WTC11 (cell line): ENCODE data around the gene BABAM2. TPM values are rescaled to one million over a fixed set of nuclear protein-coding genes. Genes with fewer than 3 reads are reported as not detected.
"Not testable (repeated sequence)": the region's sequence is repeated elsewhere in the genome, so short reads cannot be mapped to it uniquely, and the experiment has no call there.

Source experiments
- ATAC-seq: fragments of 200-7000 bp; cut with Tn5 transposase; 2 replicates; pipeline ENCODE4 v1.10.0; 2021; ENCODE audit warnings: mild to moderate bottlenecking, moderate library complexity
- CTCF ChIA-PET: fragments of 300-600 bp; sonication (Branson Sonifier 250); formaldehyde crosslinking; loops from one replicate; lab custom pipeline; 2021; ENCODE audit warnings: antibody characterized with exemption; lab: Charles Lee
- POLR2A ChIA-PET: fragments of 350-600 bp; sonication (Branson Sonifier 250); formaldehyde crosslinking; loops from one replicate; lab custom pipeline; 2021; ENCODE audit warnings: antibody characterized with exemption; lab: Charles Lee
- DNase-seq: peaks from one replicate; pipeline ENCODE4 v3.0.0; 2021; ENCODE audit warnings: low spot score
- H3K27ac Mint-ChIP-seq: 2 replicates; pipeline ENCODE4 v1.8.0; 2021; ENCODE audit warnings: mixed read lengths
- H3K27me3 Mint-ChIP-seq: 2 replicates; pipeline ENCODE4 v1.8.0; 2021; ENCODE audit warnings: low read depth, mild to moderate bottlenecking, moderate library complexity, mixed read lengths
- H3K36me3 Mint-ChIP-seq: 2 replicates; pipeline ENCODE4 v1.8.0; 2021; ENCODE audit warnings: mixed read lengths
- H3K4me1 Mint-ChIP-seq: 2 replicates; pipeline ENCODE4 v1.8.0; 2022; ENCODE audit warnings: mixed read lengths
- H3K4me3 Mint-ChIP-seq: 2 replicates; pipeline ENCODE4 v1.8.0; 2021; ENCODE audit warnings: mild to moderate bottlenecking, moderate library complexity, mixed read lengths
- H3K9me3 Mint-ChIP-seq: 2 replicates; pipeline ENCODE4 v1.8.0; 2021; ENCODE audit warnings: mixed read lengths
- CREB1 ChIP-seq: sonication (generic); formaldehyde crosslinking; IDR thresholded peaks from 2 replicates; pipeline ENCODE4 v1.8.0; 2023; ENCODE audit warnings: mild to moderate bottlenecking, missing genetic modification reagents
- CREM ChIP-seq: sonication (generic); formaldehyde crosslinking; IDR thresholded peaks from 2 replicates; pipeline ENCODE4 v1.8.1; 2022; ENCODE audit warnings: mild to moderate bottlenecking, missing genetic modification reagents, moderate library complexity
- E2F1 ChIP-seq: sonication (generic); formaldehyde crosslinking; IDR thresholded peaks from 2 replicates; pipeline ENCODE4 v1.8.0; 2022; ENCODE audit warnings: mild to moderate bottlenecking, missing genetic modification reagents
- E2F5 ChIP-seq: sonication (generic); formaldehyde crosslinking; IDR thresholded peaks from 2 replicates; pipeline ENCODE4 v1.8.1; 2022; ENCODE audit warnings: mild to moderate bottlenecking, moderate library complexity, missing genetic modification reagents
- EMX1 ChIP-seq: fragments of 250-450 bp; sonication (Bioruptor Pico); IDR thresholded peaks from 2 replicates; pipeline ENCODE4 v1.8.0; 2021; ENCODE audit warnings: mild to moderate bottlenecking
- IRF2 ChIP-seq: sonication (generic); formaldehyde crosslinking; IDR thresholded peaks from 2 replicates; pipeline ENCODE4 v1.8.0; 2022; ENCODE audit warnings: low read depth, missing genetic modification reagents, borderline replicate concordance
- MYBL2 ChIP-seq: sonication (generic); formaldehyde crosslinking; IDR thresholded peaks from 2 replicates; pipeline ENCODE4 v1.8.1; 2023; ENCODE audit warnings: mild to moderate bottlenecking, moderate library complexity, missing genetic modification reagents
- NFE2L1 ChIP-seq: sonication (generic); formaldehyde crosslinking; IDR thresholded peaks from 2 replicates; pipeline ENCODE4 v1.8.1; 2023; ENCODE audit warnings: missing genetic modification reagents
- NR2C2 ChIP-seq: sonication (generic); formaldehyde crosslinking; IDR thresholded peaks from 2 replicates; pipeline ENCODE4 v1.8.0; 2022; ENCODE audit warnings: mild to moderate bottlenecking, missing genetic modification reagents
- PRRX2 ChIP-seq: fragments of 250-450 bp; sonication (Bioruptor Pico); IDR thresholded peaks from 2 replicates; pipeline ENCODE4 v1.8.0; 2021; ENCODE audit warnings: mild to moderate bottlenecking
- SMAD4 ChIP-seq: sonication (generic); formaldehyde crosslinking; IDR thresholded peaks from 2 replicates; pipeline ENCODE4 v1.8.0; 2022; ENCODE audit warnings: mild to moderate bottlenecking, missing genetic modification reagents
- STAT6 ChIP-seq: sonication (generic); formaldehyde crosslinking; conservative IDR thresholded peaks from 2 replicates; pipeline ENCODE4 v1.8.1; 2023; ENCODE audit warnings: mild to moderate bottlenecking, low read depth, missing genetic modification reagents, moderate library complexity
- TP53 ChIP-seq: sonication (generic); formaldehyde crosslinking; IDR thresholded peaks from 2 replicates; pipeline ENCODE4 v1.8.1; 2023; ENCODE audit warnings: mild to moderate bottlenecking, missing genetic modification reagents
- USF2 ChIP-seq: sonication (generic); formaldehyde crosslinking; IDR thresholded peaks from 2 replicates; pipeline ENCODE4 v1.8.1; 2023; ENCODE audit warnings: mild to moderate bottlenecking, missing genetic modification reagents, moderate library complexity
- ZNF219 ChIP-seq: sonication (generic); formaldehyde crosslinking; IDR thresholded peaks from 2 replicates; pipeline ENCODE4 v1.8.0; 2023; ENCODE audit warnings: missing genetic modification reagents, mild to moderate bottlenecking, borderline replicate concordance
- ZNF512 ChIP-seq: sonication (generic); formaldehyde crosslinking; IDR thresholded peaks from 2 replicates; pipeline ENCODE4 v1.8.1; 2022; ENCODE audit warnings: missing genetic modification reagents, borderline replicate concordance
- total RNA-seq: library from RNA; stranded (reverse); gene quantifications from 3 replicates; pipeline ENCODE4 v1.2.3, GENCODE V29; 2021
- TF ChIP-seq, protein P1 (sequence below): sonication (generic); formaldehyde crosslinking; IDR thresholded peaks from 2 replicates; pipeline ENCODE4 v1.8.0; 2022; ENCODE audit warnings: mild to moderate bottlenecking, missing genetic modification reagents
- TF ChIP-seq, protein P2 (sequence below): sonication (generic); formaldehyde crosslinking; IDR thresholded peaks from 2 replicates; pipeline ENCODE4 v1.8.1; 2022; ENCODE audit warnings: low read depth, mild to moderate bottlenecking, moderate library complexity, missing genetic modification reagents, borderline replicate concordance
- TF ChIP-seq, protein P3 (sequence below): sonication (generic); formaldehyde crosslinking; IDR thresholded peaks from 2 replicates; pipeline ENCODE4 v1.8.1; 2023; ENCODE audit warnings: mild to moderate bottlenecking, moderate library complexity, missing genetic modification reagents

The BABAM2 gene
- total RNA-seq, 1 experiment from 2014 or later = 16.5 TPM

DNA sequence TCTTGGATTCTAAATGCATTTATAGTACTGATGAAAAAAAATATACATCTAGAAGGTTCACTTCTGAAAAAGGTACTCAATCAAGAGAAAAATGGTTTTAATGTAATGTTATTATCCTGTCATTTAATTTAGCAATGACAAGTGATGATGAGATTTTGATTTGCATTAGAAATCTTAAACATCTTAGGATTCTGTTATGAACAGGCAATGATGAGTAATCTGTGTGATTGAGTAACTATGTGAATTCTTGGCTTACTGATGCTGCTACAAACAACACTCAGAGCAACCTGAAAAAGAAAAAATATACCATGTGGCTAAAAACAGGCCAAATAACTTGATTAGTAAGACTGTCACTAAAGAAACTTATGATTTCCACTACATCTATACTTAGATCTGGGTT, 30.4 kb upstream of the BABAM2 start:
- H3K4me1 Mint-ChIP-seq = no peaks in the 10 kb centered on the region
- ChIA-PET POLR2A (no interaction called here), CTCF (interaction anchor here (0.7 kb wide), 1 partner anchor 176 kb away, joined by 3 read pairs; no protein-coding TSS in a partner anchor)
- H3K4me3 Mint-ChIP-seq = no peak overlapping the region
- ATAC-seq = no peak
- TF ChIP-seq MYBL2 (CRISPR knock-in tag) = no peak
- TF ChIP-seq, protein P1, sequence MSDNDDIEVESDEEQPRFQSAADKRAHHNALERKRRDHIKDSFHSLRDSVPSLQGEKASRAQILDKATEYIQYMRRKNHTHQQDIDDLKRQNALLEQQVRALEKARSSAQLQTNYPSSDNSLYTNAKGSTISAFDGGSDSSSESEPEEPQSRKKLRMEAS (CRISPR knock-in tag) = no peak
- no peak for TF ChIP-seq IRF2
- H3K27ac Mint-ChIP-seq = no peak overlapping the region
- peaks cover 3% of the 10 kb centered on the region; the same call in 1 of the 2 replicates for H3K36me3 Mint-ChIP-seq
- DNase-seq = no peak
- peaks cover 64% of the 10 kb centered on the region for H3K27me3 Mint-ChIP-seq
- H3K9me3 Mint-ChIP-seq = peaks cover 33% of the 10 kb centered on the region

DNA sequence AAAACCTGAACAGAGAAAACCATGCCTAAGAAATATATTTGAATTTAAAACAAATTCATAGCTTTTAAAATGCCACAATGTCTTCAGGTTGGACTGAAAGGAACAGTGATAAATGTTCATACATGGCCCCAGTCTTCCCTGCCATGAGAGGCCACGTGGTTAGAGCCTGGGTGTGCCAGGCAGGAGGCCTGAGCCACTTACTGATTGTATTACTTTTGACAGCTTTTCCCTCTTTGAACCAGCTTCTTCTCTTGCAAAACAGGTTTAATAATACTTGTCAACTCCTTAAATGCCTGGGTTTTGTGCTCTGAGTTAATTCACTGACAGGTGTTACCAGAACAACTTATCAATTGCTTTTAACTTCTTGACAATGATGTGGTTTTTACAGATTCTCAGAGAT, 27.4 kb upstream of the BABAM2 start:
- CTCF ChIA-PET = interaction anchor here (0.7 kb wide), 1 partner anchor 140 kb away, joined by 4 read pairs; no protein-coding TSS in a partner anchor
- DNase-seq = no peak
- H3K36me3 Mint-ChIP-seq = no peaks in the 10 kb centered on the region

GRCh38 chr2:27863955-27864354, 26.6 kb upstream of the BABAM2 start:
- POLR2A ChIA-PET, ATAC-seq, H3K36me3 Mint-ChIP-seq, DNase-seq, H3K4me3 Mint-ChIP-seq, H3K27ac Mint-ChIP-seq, H3K9me3 Mint-ChIP-seq, CTCF ChIA-PET, H3K4me1 Mint-ChIP-seq: not testable (repeated sequence)
- peaks cover 68% of the 10 kb centered on the region for H3K27me3 Mint-ChIP-seq

More for the DNA sequence above, 27.4 kb upstream of the BABAM2 start:
- Mint-ChIP-seq H3K4me3 (no peak overlapping the region), H3K27ac (no peak overlapping the region), H3K9me3 (peaks cover 4% of the 10 kb centered on the region)
- no peak for ATAC-seq
- POLR2A ChIA-PET = no interaction called here
- no peak for TF ChIP-seq ZNF512
- no peak for TF ChIP-seq NR2C2 (CRISPR knock-in tag)
- TF ChIP-seq EMX1 (CRISPR knock-in tag) = no peak
- TF ChIP-seq, all 79 proteins: peak for 0
- Mint-ChIP-seq H3K27me3 (peaks cover 75% of the 10 kb centered on the region), H3K4me1 (no peaks in the 10 kb centered on the region)

DNA sequence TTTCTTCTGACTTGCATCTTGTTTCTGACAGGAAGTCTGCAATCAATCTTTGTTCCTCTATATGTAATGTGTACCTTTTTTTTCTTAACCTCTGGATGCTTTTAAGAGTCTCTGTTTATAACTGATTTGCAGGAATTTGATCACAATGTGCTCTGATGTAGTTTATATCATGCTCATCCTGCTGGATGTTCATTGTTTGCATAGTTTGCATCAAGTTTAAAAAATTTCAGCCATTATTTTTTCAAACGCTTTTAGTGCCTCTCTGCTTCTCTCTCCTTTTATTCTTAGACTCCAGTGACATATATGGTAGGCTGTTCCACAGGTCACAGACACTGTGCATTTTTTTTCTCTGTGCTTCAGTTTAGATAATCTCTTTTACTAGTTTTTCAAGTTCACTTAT, 24.3 kb upstream of the BABAM2 start:
- DNase-seq (no peak), ATAC-seq (no peak)
- no peak overlapping the region for H3K4me3 Mint-ChIP-seq
- no peaks in the 10 kb centered on the region for H3K36me3 Mint-ChIP-seq
- peaks cover 55% of the 10 kb centered on the region for H3K27me3 Mint-ChIP-seq
- no peak overlapping the region for H3K27ac Mint-ChIP-seq
- CTCF ChIA-PET = no interaction called here
- POLR2A ChIA-PET = no interaction called here
- H3K9me3 Mint-ChIP-seq = no peaks in the 10 kb centered on the region
- no peaks in the 10 kb centered on the region for H3K4me1 Mint-ChIP-seq
- no peak for TF ChIP-seq ZNF219 (CRISPR knock-in tag)
- TF ChIP-seq CREB1 = no peak
- no peak for TF ChIP-seq MYBL2 (CRISPR knock-in tag)
- TF ChIP-seq NFE2L1 (CRISPR knock-in tag) = no peak
- no peak for TF ChIP-seq E2F1
- TF ChIP-seq USF2 (CRISPR knock-in tag) = no peak
- TF ChIP-seq, protein P2, sequence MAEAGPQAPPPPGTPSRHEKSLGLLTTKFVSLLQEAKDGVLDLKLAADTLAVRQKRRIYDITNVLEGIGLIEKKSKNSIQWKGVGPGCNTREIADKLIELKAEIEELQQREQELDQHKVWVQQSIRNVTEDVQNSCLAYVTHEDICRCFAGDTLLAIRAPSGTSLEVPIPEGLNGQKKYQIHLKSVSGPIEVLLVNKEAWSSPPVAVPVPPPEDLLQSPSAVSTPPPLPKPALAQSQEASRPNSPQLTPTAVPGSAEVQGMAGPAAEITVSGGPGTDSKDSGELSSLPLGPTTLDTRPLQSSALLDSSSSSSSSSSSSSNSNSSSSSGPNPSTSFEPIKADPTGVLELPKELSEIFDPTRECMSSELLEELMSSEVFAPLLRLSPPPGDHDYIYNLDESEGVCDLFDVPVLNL = no peak
- no peak for TF ChIP-seq TP53
- no peak for TF ChIP-seq SMAD4 (CRISPR knock-in tag)
- TF ChIP-seq, protein P3, sequence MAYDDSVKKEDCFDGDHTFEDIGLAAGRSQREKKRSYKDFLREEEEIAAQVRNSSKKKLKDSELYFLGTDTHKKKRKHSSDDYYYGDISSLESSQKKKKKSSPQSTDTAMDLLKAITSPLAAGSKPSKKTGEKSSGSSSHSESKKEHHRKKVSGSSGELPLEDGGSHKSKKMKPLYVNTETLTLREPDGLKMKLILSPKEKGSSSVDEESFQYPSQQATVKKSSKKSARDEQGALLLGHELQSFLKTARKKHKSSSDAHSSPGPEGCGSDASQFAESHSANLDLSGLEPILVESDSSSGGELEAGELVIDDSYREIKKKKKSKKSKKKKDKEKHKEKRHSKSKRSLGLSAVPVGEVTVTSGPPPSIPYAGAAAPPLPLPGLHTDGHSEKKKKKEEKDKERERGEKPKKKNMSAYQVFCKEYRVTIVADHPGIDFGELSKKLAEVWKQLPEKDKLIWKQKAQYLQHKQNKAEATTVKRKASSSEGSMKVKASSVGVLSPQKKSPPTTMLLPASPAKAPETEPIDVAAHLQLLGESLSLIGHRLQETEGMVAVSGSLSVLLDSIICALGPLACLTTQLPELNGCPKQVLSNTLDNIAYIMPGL (CRISPR knock-in tag) = no peak
- TF ChIP-seq STAT6 (CRISPR knock-in tag) = no peak
- TF ChIP-seq CREM (CRISPR knock-in tag) = no peak
- no peak for TF ChIP-seq PRRX2 (CRISPR knock-in tag)
- TF ChIP-seq E2F5 (CRISPR knock-in tag) = no peak
